ENCODE data around the gene SDC3. TPM values are rescaled to one million over a fixed set of nuclear protein-coding genes. Genes with fewer than 3 reads are reported as not detected.

The SDC3 gene, protein sequence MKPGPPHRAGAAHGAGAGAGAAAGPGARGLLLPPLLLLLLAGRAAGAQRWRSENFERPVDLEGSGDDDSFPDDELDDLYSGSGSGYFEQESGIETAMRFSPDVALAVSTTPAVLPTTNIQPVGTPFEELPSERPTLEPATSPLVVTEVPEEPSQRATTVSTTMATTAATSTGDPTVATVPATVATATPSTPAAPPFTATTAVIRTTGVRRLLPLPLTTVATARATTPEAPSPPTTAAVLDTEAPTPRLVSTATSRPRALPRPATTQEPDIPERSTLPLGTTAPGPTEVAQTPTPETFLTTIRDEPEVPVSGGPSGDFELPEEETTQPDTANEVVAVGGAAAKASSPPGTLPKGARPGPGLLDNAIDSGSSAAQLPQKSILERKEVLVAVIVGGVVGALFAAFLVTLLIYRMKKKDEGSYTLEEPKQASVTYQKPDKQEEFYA
- 35.6 and 52.2 TPM in 2 replicates for total RNA-seq

GRCh38 chr1:30908696-30909364 is at the start of gene SDC3:
SDC3 (minus strand) TSS chr1:30908758; CDS start chr1:30908586, 172 bp downstream.

Other genes with a start within 250 kb of the SDC3 start
- under 0.01 TPM in 1 of 2 replicates, not detected in the other for gene MATN1, start 185.2 kb downstream of the SDC3 start, total RNA-seq
- 0.39 and 3.7 TPM in 2 replicates for gene LAPTM5, start 151.0 kb downstream of the SDC3 start, total RNA-seq
- 65.8 and 70.6 TPM in 2 replicates for gene PUM1, start 157.0 kb upstream of the SDC3 start, total RNA-seq

All from epithelial cell of alveolus of lung (primary cell).